Fibroblast of pulmonary artery (primary cell): ENCODE results near the gene ZNF12.

ENCODE experiments used
- DNase-seq: peaks from one replicate; pipeline ENCODE4 v3.0.0-alpha.2; 2010; ENCODE audit warnings: low read depth
- H3K4me3 ChIP-seq: replicated peaks from 2 replicates; pipeline ENCODE4 v1.5.1; 2011; ENCODE audit warnings: low read depth, mild to moderate bottlenecking, control low read depth, low read length, moderate library complexity
- CTCF ChIP-seq: IDR thresholded peaks from 2 replicates; pipeline ENCODE4 v1.5.1; 2011; ENCODE audit warnings: mild to moderate bottlenecking, control low read depth, low read length, inconsistent platforms; ENCODE audit errors: missing control alignments

Gene ZNF12

DNA sequence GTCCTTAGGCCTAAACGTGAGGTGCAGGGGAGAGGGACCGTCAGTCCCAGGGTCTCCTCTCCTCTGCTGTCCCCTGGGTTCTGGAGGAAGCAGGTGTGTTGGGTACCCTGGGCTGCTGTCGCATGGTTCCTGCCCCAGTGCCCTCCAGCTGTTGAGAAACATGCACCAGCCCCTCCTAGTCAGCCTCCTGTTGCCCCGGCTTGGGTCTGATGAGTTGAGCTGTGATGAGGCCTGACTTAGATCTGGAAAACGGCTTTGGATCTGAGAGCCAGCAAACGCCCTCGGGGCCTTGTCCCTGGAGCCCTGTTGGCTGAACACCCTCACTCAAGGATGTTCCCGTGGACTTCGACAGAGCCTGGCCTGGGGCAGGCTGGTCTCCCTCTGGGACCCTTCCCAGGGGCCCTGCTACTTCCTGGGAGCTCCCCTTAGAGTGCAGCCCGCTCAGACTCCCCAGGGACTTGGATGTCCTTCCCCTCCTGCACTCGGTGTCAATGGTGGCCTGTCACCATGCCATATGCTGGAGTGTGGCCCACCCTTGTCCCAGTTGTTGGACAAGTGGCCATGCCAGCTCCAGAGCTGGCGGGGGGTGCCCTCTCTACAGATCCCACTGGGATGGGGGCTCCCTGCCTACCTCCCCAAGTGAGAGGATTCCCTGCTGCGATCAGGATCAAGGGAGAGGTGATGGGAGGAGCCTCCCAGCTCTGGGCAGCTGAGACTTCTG lies 57.3 kb downstream of the ZNF12 start:
- no peak for TF ChIP-seq CTCF
- no peak overlapping the region for H3K4me3 ChIP-seq
- DNase-seq: no peak

DNA sequence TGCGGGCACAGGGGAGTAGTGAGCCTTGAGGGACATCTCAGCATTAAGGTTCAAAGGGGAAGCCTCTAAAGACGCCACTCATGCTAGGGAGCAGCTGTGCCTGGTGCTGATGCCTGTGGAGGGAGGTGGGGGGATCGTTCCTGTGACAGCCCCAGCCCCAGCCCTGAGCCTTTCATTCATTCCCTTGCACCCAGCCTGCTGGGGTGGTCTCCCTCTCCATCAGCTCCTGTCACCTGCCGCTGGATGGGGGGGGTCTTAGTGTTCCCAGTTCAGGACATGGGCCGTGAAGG lies 58.0 kb downstream of the ZNF12 start:
- DNase-seq: no peak
- no peak for TF ChIP-seq CTCF
- no peak overlapping the region for H3K4me3 ChIP-seq

- H3K4me3 ChIP-seq: no peak overlapping the region
- TF ChIP-seq CTCF: no peak
- no peak for DNase-seq
These were observed 58.5 kb downstream of the ZNF12 start for GRCh38 chr7:6648066-6648814.

GRCh38 chr7:6647541-6647940 lies 59.2 kb downstream of the ZNF12 start:
- no peak for DNase-seq
- H3K4me3 ChIP-seq: no peak overlapping the region
- TF ChIP-seq CTCF: no peak

GRCh38 chr7:6647080-6647479 lies 59.7 kb downstream of the ZNF12 start:
- no peak for TF ChIP-seq CTCF
- no peak overlapping the region for H3K4me3 ChIP-seq
- DNase-seq: no peak

- TF ChIP-seq CTCF: no peak
- H3K4me3 ChIP-seq: no peak overlapping the region
- no peak for DNase-seq
These were observed 60.3 kb downstream of the ZNF12 start for GRCh38 chr7:6646465-6646864.

- TF ChIP-seq CTCF: no peak
- no peak for DNase-seq
- H3K4me3 ChIP-seq: no peak overlapping the region
These were observed 62.0 kb downstream of the ZNF12 start for GRCh38 chr7:6644728-6645127.
